ENCODE data around the gene ATOH1.

DNA sequence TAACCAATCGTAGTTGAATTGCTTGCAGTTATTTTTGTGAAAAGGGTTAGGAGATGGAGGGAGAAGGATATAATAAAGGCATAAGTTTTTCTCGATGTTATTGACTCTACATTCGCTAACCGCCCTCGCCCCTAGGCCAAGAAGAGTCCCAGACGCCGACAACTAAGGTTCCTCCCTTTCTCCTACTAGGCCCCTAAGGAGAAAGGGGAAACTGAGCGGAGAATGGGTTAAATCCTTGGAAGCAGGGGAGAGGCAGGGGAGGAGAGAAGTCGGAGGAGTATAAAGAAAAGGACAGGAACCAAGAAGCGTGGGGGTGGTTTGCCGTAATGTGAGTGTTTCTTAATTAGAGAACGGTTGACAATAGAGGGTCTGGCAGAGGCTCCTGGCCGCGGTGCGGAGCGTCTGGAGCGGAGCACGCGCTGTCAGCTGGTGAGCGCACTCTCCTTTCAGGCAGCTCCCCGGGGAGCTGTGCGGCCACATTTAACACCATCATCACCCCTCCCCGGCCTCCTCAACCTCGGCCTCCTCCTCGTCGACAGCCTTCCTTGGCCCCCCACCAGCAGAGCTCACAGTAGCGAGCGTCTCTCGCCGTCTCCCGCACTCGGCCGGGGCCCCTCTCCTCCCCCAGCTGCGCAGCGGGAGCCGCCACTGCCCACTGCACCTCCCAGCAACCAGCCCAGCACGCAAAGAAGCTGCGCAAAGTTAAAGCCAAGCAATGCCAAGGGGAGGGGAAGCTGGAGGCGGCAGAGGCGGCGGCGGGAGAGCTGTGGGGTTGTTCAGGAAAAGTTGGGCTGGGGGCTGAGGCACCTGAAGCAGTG is 5.9 kb downstream of the ATOH1 start:
- TF ChIP-seq, protein P1, sequence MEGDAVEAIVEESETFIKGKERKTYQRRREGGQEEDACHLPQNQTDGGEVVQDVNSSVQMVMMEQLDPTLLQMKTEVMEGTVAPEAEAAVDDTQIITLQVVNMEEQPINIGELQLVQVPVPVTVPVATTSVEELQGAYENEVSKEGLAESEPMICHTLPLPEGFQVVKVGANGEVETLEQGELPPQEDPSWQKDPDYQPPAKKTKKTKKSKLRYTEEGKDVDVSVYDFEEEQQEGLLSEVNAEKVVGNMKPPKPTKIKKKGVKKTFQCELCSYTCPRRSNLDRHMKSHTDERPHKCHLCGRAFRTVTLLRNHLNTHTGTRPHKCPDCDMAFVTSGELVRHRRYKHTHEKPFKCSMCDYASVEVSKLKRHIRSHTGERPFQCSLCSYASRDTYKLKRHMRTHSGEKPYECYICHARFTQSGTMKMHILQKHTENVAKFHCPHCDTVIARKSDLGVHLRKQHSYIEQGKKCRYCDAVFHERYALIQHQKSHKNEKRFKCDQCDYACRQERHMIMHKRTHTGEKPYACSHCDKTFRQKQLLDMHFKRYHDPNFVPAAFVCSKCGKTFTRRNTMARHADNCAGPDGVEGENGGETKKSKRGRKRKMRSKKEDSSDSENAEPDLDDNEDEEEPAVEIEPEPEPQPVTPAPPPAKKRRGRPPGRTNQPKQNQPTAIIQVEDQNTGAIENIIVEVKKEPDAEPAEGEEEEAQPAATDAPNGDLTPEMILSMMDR (conservative IDR thresholded peaks at IDR 0.05) = no peak
- no peak for TF ChIP-seq EZH2 (IDR thresholded peaks at IDR 0.05; ENCODE audit: low read depth)
